HepG2 (cell line): ENCODE results near the gene KLHL11. TPM values are rescaled to one million over a fixed set of nuclear protein-coding genes. Genes with fewer than 3 reads are reported as not detected.

Experiments
- ELF3 ChIP-seq: IDR thresholded peaks from 2 replicates; pipeline ENCODE4 v1.6.1; 2016; ENCODE audit warnings: missing genetic modification reagents, missing compliant biosample characterization
- FOXK2 ChIP-seq: fragments of 450-650 bp; IDR thresholded peaks from 2 replicates; pipeline ENCODE4 v1.6.1; 2016
- GATAD2A ChIP-seq: IDR thresholded peaks from 2 replicates; pipeline ENCODE4 v1.6.1; 2016
- GRHL1 ChIP-seq: sonication (generic); formaldehyde crosslinking; conservative IDR thresholded peaks from 2 replicates; pipeline ENCODE4 v1.8.0; 2022; ENCODE audit warnings: missing genetic modification reagents
- HNF4A ChIP-seq: sonication (generic); formaldehyde crosslinking; IDR thresholded peaks from 2 replicates; pipeline ENCODE4 v1.4.0; 2020; ENCODE audit warnings: missing genetic modification reagents
- HOXA7 ChIP-seq: sonication (generic); formaldehyde crosslinking; IDR thresholded peaks from 2 replicates; pipeline ENCODE4 v1.8.1; 2022; ENCODE audit warnings: mild to moderate bottlenecking, missing genetic modification reagents, moderate library complexity
- KDM2A ChIP-seq: sonication (generic); formaldehyde crosslinking; IDR thresholded peaks from 2 replicates; pipeline ENCODE4 v1.4.0; 2020; ENCODE audit warnings: low read depth, missing genetic modification reagents, borderline replicate concordance
- MEIS2 ChIP-seq: sonication (generic); formaldehyde crosslinking; IDR thresholded peaks from 2 replicates; pipeline ENCODE4 v1.9.0; 2021; ENCODE audit warnings: mild to moderate bottlenecking, missing genetic modification reagents
- MLX ChIP-seq: IDR thresholded peaks from 2 replicates; pipeline ENCODE4 v1.6.1; 2016
- MXD3 ChIP-seq: IDR thresholded peaks from 2 replicates; pipeline ENCODE4 v1.6.1; 2016; ENCODE audit warnings: mild to moderate bottlenecking, missing biosample characterization, missing genetic modification reagents
- ONECUT2 ChIP-seq: sonication (generic); formaldehyde crosslinking; IDR thresholded peaks from 2 replicates; pipeline ENCODE4 v1.4.0; 2020; ENCODE audit warnings: missing genetic modification reagents
- RAD51 ChIP-seq: fragments of 450-650 bp; IDR thresholded peaks from 2 replicates; pipeline ENCODE4 v1.6.1; 2016; ENCODE audit warnings: borderline replicate concordance
- SMC3 ChIP-seq: IDR thresholded peaks from 2 replicates; pipeline ENCODE4 v1.6.1; 2011; ENCODE audit warnings: low read length, improper control_type of control experiment
- SRSF4 ChIP-seq: fragments of 200-400 bp; formaldehyde crosslinking; IDR thresholded peaks from one replicate; pipeline ENCODE4 v1.6.1; 2018; ENCODE audit warnings: mild to moderate bottlenecking, low read depth, low read length, moderate library complexity; ENCODE audit not compliant: poor library complexity, severe bottlenecking
- TFE3 ChIP-seq: IDR thresholded peaks from 2 replicates; pipeline ENCODE4 v1.6.1; 2016
- WIZ ChIP-seq: sonication (generic); formaldehyde crosslinking; IDR thresholded peaks from 2 replicates; pipeline ENCODE4 v1.5.1; 2020; ENCODE audit warnings: mild to moderate bottlenecking, missing genetic modification reagents
- ZNF101 ChIP-seq: sonication (generic); formaldehyde crosslinking; IDR thresholded peaks from 2 replicates; pipeline ENCODE4 v1.4.0; 2020; ENCODE audit warnings: mild to moderate bottlenecking, low read depth, missing genetic modification reagents, borderline replicate concordance
- ZNF12 ChIP-seq: sonication (generic); formaldehyde crosslinking; IDR thresholded peaks from 2 replicates; pipeline ENCODE4 v1.5.0; 2020; ENCODE audit warnings: missing genetic modification reagents
- ZNF205 ChIP-seq: IDR thresholded peaks from 2 replicates; pipeline ENCODE4 v1.6.1; 2018; ENCODE audit warnings: missing biosample characterization, missing genetic modification reagents
- ZNF264 ChIP-seq: sonication (generic); formaldehyde crosslinking; IDR thresholded peaks from 2 replicates; pipeline ENCODE4 v1.4.0; 2020; ENCODE audit warnings: missing genetic modification reagents
- ZNF614 ChIP-seq: IDR thresholded peaks from 2 replicates; pipeline ENCODE4 v1.6.1; 2018; ENCODE audit warnings: missing biosample characterization, missing genetic modification reagents, inconsistent platforms, borderline replicate concordance
- ZNF703 ChIP-seq: sonication (generic); formaldehyde crosslinking; IDR thresholded peaks from 2 replicates; pipeline ENCODE4 v1.5.1; 2020; ENCODE audit warnings: missing genetic modification reagents, mild to moderate bottlenecking, moderate library complexity, borderline replicate concordance
- ZNF772 ChIP-seq: sonication (generic); formaldehyde crosslinking; IDR thresholded peaks from 2 replicates; pipeline ENCODE4 v1.5.0; 2020; ENCODE audit warnings: mild to moderate bottlenecking, missing genetic modification reagents
- ZNF792 ChIP-seq: IDR thresholded peaks from 2 replicates; pipeline ENCODE4 v1.6.1; 2016
- ZNF800 ChIP-seq: sonication (generic); formaldehyde crosslinking; IDR thresholded peaks from 2 replicates; pipeline ENCODE4 v1.4.0; 2020; ENCODE audit warnings: missing genetic modification reagents
- ZSCAN9 ChIP-seq: IDR thresholded peaks from 2 replicates; pipeline ENCODE4 v1.6.1; 2016; ENCODE audit warnings: borderline replicate concordance
- polyA plus RNA-seq, 8 experiments: library from polyadenylated mRNA; depleted of rRNA in 3 of 8; stranded (reverse) in 7 of 8; unstranded in 1 of 8; fragments of >200 nt; fragmentation: Illumina TruSeq in 4 of 8; extraction: Trizol in 4 of 8; gene quantifications; 2 replicates each; pipeline versions ENCODE4 v1.2.1 to v1.2.3, GENCODE V29; 2011 to 2016; ENCODE audit warnings: low read depth in 4 of 8, missing spikeins in 1 of 8, mixed read lengths in 1 of 8; ENCODE audit not compliant: insufficient read depth in 1 of 8
- total RNA-seq, 5 experiments: library from RNA; depleted of rRNA; stranded (reverse); fragments of >200 nt; fragmentation: Illumina TruSeq; extraction: Trizol; gene quantifications; 2 replicates each; pipeline ENCODE4 v1.2.3, GENCODE V29; 2016; ENCODE audit warnings: low read depth in 1 of 5

KLHL11 gene
- total and polyA plus RNA-seq, 2 of the 13 experiments (the other 11 are each of a cell fraction or from before 2014, with no cell fraction given) = 7.7 to 27.5 TPM

GRCh38 chr17:41864836-41865595, at the start of gene KLHL11 (continued):
- TF ChIP-seq ONECUT2 (CRISPR knock-in tag) = no peak
- TF ChIP-seq ZSCAN9 (CRISPR knock-in tag) = peak; percentile 27
- no peak for TF ChIP-seq SRSF4
- no peak for TF ChIP-seq RAD51
- TF ChIP-seq HOXA7 (CRISPR knock-in tag) = no peak
- no peak for TF ChIP-seq FOXK2
- TF ChIP-seq ZNF772 (CRISPR knock-in tag) = peak; percentile 88
- TF ChIP-seq ZNF12 (CRISPR knock-in tag) = peak; percentile 13; the same call in 1 of the 2 replicates
- 0 out of 2 replicates have a peak, but pooled peaks have one; percentile 29 for TF ChIP-seq MLX (CRISPR knock-in tag)
- TF ChIP-seq TFE3 = no peak; the same call in 1 of the 2 replicates
- TF ChIP-seq ELF3 (CRISPR knock-in tag) = peak; percentile 64; the same call in 1 of the 2 replicates
- 0 out of 2 replicates have a peak, but pooled peaks have one; percentile 36 for TF ChIP-seq WIZ (CRISPR knock-in tag)
- no peak for TF ChIP-seq ZNF101 (CRISPR knock-in tag)
- peak; percentile 79 for TF ChIP-seq KDM2A
- no peak for TF ChIP-seq ZNF264 (CRISPR knock-in tag)
- no peak; the same call in 1 of the 2 replicates for TF ChIP-seq GATAD2A (CRISPR knock-in tag)
- TF ChIP-seq ZNF800 (CRISPR knock-in tag) = peak; percentile 26; the same call in 1 of the 2 replicates
- peak; percentile 90 for TF ChIP-seq ZNF792 (CRISPR knock-in tag)
- TF ChIP-seq ZNF703 (CRISPR knock-in tag) = no peak
- no peak for TF ChIP-seq HNF4A
- peak; percentile 56; the same call in 1 of the 2 replicates for TF ChIP-seq ZNF205
- peak; percentile 93 for TF ChIP-seq MXD3
- TF ChIP-seq ZNF614 (CRISPR knock-in tag) = peak; percentile 48; the same call in 1 of the 2 replicates
- no peak for TF ChIP-seq GRHL1 (CRISPR knock-in tag)
- peak; percentile 85 for TF ChIP-seq MEIS2 (CRISPR knock-in tag)
- no peak for TF ChIP-seq SMC3
